Adrenal gland (tissue), 12 donors: ENCODE data around the gene HMG20B. TPM values are rescaled to one million over a fixed set of nuclear protein-coding genes. Genes with fewer than 3 reads are reported as not detected.
"Not testable (repeated sequence)": the region's sequence is repeated elsewhere in the genome, so short reads cannot be mapped to it uniquely, and the experiment has no call there.

Experiments
- DNase-seq, 7 donors: peaks; one replicate each; pipeline ENCODE4 v3.0.0-alpha.2; 2019 to 2020
- H3K27ac ChIP-seq, 5 donors: fragments of 200-600 bp; sonication (generic) in 4 of 5; 1 replicate in 3 of 5; 2 replicates in 2 of 5; pipeline versions ENCODE4 v1.5.1 to v1.8.0; 2016 to 2020; ENCODE audit warnings: mild to moderate bottlenecking in 1 of 5
- H3K27me3 ChIP-seq: fragments of 200-600 bp; 2 replicates; pipeline ENCODE4 v1.8.0; 2021
- H3K36me3 ChIP-seq, 2 donors: fragments of 200-600 bp; replicated peaks in 1 of 2; 1 replicate in 1 of 2; 2 replicates in 1 of 2; pipeline versions ENCODE4 v1.5.1 to v1.8.0; 2018 to 2022
- H3K4me1 ChIP-seq, 2 donors: fragments of 200-600 bp; replicated peaks in 1 of 2; 1 replicate in 1 of 2; 2 replicates in 1 of 2; pipeline versions ENCODE4 v1.5.1 to v1.8.0; 2018 to 2021
- H3K4me3 ChIP-seq, 4 donors: fragments of 200-600 bp; sonication (generic) in 3 of 4; one replicate each; pipeline ENCODE4 v1.5.1; 2016 to 2018
- H3K9me3 ChIP-seq, 3 donors: fragments of 200-600 bp; sonication (generic) in 1 of 3; replicated peaks in 1 of 3; 1 replicate in 2 of 3; 2 replicates in 1 of 3; pipeline versions ENCODE4 v1.5.1 to v1.8.0; 2016 to 2021
- POLR2A ChIP-seq, 2 donors: fragments of 450-650 bp; IDR thresholded peaks; one replicate each; pipeline ENCODE4 v1.6.1; 2017; ENCODE audit warnings: antibody characterized with exemption in 2 of 2, mild to moderate bottlenecking in 2 of 2, moderate library complexity in 1 of 2
- WGBS, 4 donors: extraction: QIAGEN DNeasy Blood & Tissue Kit in 2 of 4; methylation state at CpG; one replicate each; pipeline versions ENCODE4 v1.1.5 to v1.1.7; 2013 to 2017; 5-methylcytosine and 5-hydroxymethylcytosine counted together
- intact Hi-C, 2 donors: fragments of 100-400 bp; cut with DNase I; formaldehyde crosslinking; loops; one replicate each; pipeline versions ENCODE4 v1.14.1 to v1.15.0; 2022 to 2023
- polyA plus RNA-seq, 3 donors: library from polyadenylated mRNA; stranded (reverse); fragments of 200-250 nt in 2 of 3; fragments of 350-450 nt in 1 of 3; fragmentation: Illumina TruSeq in 1 of 3; extraction: RNeasy Lipid Tissue Mini Kit (QIAGEN cat#74804) in 1 of 3; gene quantifications; one replicate each; pipeline ENCODE4 v1.2.3, GENCODE V29; 2013 to 2014
- total RNA-seq, 9 donors: library from RNA; depleted of rRNA in 4 of 9; stranded (reverse); fragments of >200 nt in 4 of 9; fragments of 120-200 nt in 1 of 9; fragmentation: NEBNext Ultra II Directional in 1 of 9; extraction: Animal tissue kit (Norgen Biotek cat#: 25700) in 1 of 9; gene quantifications; one replicate each; pipeline versions ENCODE4 v1.1.0 to v1.2.4, GENCODE V29; 2013 to 2023
- TF ChIP-seq, protein P1 (sequence below), 6 experiments: fragments of 450-650 bp in 4 of 6; fragments of 200-600 bp in 2 of 6; sonication (generic) in 1 of 6; IDR thresholded peaks; 1 replicate in 5 of 6; 2 replicates in 1 of 6; pipeline versions ENCODE4 v1.5.1 to v1.8.0; 2016 to 2021; ENCODE audit warnings: antibody characterized with exemption in 6 of 6, mild to moderate bottlenecking in 2 of 6, moderate library complexity in 1 of 6
- donor health status: healthy with polysubstance abuse.
- donor health status: Bipolar disorder and iron deficiency.
- donor health status: DM: yes; HTN: yes; CAD: no.
- donor health status: DM: no; HTN: no; CAD: no.
- donor health status: DM: no; HTN: no; CAD: no.
- donor health status: DM: yes; HTN: yes; CAD: no.

The HMG20B gene
- total and polyA plus RNA-seq, 12 donors: 18.1 to 178 (median 102) TPM

DNA sequence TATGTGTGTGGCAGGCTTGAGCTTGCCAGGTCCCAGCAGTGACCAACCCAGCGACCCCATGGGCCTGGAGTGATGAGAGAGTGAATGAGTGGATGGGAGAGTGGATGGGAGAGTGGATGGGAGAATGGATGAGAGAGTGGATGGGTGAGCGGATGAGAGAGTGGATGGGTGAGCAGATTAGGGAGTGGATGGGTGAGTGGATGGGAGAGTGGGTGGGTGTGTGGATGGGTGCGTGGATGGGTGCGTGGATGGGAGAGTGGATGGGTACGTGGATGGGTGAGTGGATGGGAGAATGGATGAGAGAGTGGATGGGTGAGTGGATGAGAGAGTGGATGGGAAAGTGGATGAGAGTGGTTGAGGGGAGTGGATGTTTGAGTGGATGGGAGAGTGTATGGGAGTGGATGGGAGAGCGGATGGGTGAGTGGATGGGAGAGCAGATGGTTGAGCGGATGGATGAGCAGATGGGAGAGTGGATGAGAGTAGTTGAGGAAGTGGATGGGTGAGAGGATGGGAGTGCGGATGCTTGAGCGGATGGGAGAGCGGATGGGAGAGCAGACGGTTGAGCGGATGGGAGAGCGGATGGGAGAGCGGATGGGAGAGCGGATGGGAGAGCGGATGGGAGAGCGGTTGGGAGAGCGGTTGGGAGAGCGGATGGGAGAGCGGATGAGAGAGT, 44.1 kb upstream of the HMG20B start:
- no peak for DNase-seq
- intact Hi-C loops: no loop called here
- TF ChIP-seq, protein P1, sequence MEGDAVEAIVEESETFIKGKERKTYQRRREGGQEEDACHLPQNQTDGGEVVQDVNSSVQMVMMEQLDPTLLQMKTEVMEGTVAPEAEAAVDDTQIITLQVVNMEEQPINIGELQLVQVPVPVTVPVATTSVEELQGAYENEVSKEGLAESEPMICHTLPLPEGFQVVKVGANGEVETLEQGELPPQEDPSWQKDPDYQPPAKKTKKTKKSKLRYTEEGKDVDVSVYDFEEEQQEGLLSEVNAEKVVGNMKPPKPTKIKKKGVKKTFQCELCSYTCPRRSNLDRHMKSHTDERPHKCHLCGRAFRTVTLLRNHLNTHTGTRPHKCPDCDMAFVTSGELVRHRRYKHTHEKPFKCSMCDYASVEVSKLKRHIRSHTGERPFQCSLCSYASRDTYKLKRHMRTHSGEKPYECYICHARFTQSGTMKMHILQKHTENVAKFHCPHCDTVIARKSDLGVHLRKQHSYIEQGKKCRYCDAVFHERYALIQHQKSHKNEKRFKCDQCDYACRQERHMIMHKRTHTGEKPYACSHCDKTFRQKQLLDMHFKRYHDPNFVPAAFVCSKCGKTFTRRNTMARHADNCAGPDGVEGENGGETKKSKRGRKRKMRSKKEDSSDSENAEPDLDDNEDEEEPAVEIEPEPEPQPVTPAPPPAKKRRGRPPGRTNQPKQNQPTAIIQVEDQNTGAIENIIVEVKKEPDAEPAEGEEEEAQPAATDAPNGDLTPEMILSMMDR (IDR thresholded peaks at IDR 0.05): no peak
- no peak for TF ChIP-seq POLR2A (IDR thresholded peaks at IDR 0.05)
- no peaks in the 10 kb centered on the region for H3K27me3 ChIP-seq
- no peak overlapping the region for H3K27ac ChIP-seq
- H3K4me1 ChIP-seq: peaks cover 9 to 14% of the 10 kb centered on the region in 2 donors
- H3K4me3 ChIP-seq: no peak overlapping the region
- 93 to 97% (median 96%) methylated on average over 20 of the region's 20 CpGs for WGBS, 4 donors
- H3K36me3 ChIP-seq: peaks cover 0 to 68% of the 10 kb centered on the region in 2 donors
- H3K9me3 ChIP-seq: no peaks in the 10 kb centered on the region

GRCh38 chr19:3529299-3529698, 43.4 kb upstream of the HMG20B start:
- intact Hi-C loops: not testable (repeated sequence)
- WGBS, 4 donors: 92 to 100% (median 96%) methylated on average over 7 of the region's 7 CpGs

GRCh38 chr19:3530389-3530788, 42.4 kb upstream of the HMG20B start:
- 94 to 99% (median 97%) methylated on average over 12 of the region's 12 CpGs for WGBS, 4 donors
- H3K9me3 ChIP-seq: no peaks in the 10 kb centered on the region
- no peak overlapping the region for H3K27ac ChIP-seq
- no peaks in the 10 kb centered on the region for H3K4me1 ChIP-seq
- H3K4me3 ChIP-seq: no peak overlapping the region
- intact Hi-C loops: no loop called here
- TF ChIP-seq POLR2A (IDR thresholded peaks at IDR 0.05): no peak
- TF ChIP-seq, protein P1 (IDR thresholded peaks at IDR 0.05): no peak
- no peaks in the 10 kb centered on the region for H3K27me3 ChIP-seq
- peaks cover 0 to 77% of the 10 kb centered on the region in 2 donors for H3K36me3 ChIP-seq
- no peak for DNase-seq

More at GRCh38 chr19:3529299-3529698, 43.4 kb upstream of the HMG20B start:
- not testable (repeated sequence) for H3K4me3 ChIP-seq, DNase-seq, H3K9me3 ChIP-seq, H3K27ac ChIP-seq, H3K27me3 ChIP-seq, H3K4me1 ChIP-seq
- H3K36me3 ChIP-seq: peaks cover 0 to 69% of the 10 kb centered on the region in 2 donors

GRCh38 chr19:3531716-3532115, 41.0 kb upstream of the HMG20B start:
- Histone ChIP-seq H3K27me3 (no peaks in the 10 kb centered on the region), H3K27ac (no peak overlapping the region), H3K36me3 (peaks cover 0 to 71% of the 10 kb centered on the region in 2 donors), H3K4me3 (no peak overlapping the region), H3K9me3 (no peaks in the 10 kb centered on the region), H3K4me1 (peaks cover 9 to 10% of the 10 kb centered on the region in 2 donors)
- 92 to 100% (median 97%) methylated on average over 1 to 29 of the region's 29 CpGs for WGBS, 4 donors
- intact Hi-C loops: no loop called here
- no peak for TF ChIP-seq POLR2A (IDR thresholded peaks at IDR 0.05)
- TF ChIP-seq, protein P1 (IDR thresholded peaks at IDR 0.05): no peak
- no peak for DNase-seq
